Neural cell (in vitro differentiated cells): ENCODE data around the gene FUT8. TPM values are rescaled to one million over a fixed set of nuclear protein-coding genes. Genes with fewer than 3 reads are reported as not detected.

Experiments
- H2AFZ ChIP-seq: fragments of 200-600, 300-800 bp; sonication (generic), shearing (Covaris generic); 2 replicates; pipeline ENCODE4 v1.6.0; 2014; ENCODE audit warnings: low read depth, mild to moderate bottlenecking, antibody characterized with exemption, low read length, moderate library complexity
- H3F3A ChIP-seq: fragments of 200-600 bp; shearing (Covaris generic); 2 replicates; pipeline ENCODE4 v1.6.1; 2016; ENCODE audit warnings: mild to moderate bottlenecking, moderate library complexity, mixed read lengths, antibody characterized with exemption, low read length; ENCODE audit not compliant: insufficient read depth, poor library complexity, severe bottlenecking
- H3K27ac ChIP-seq: fragments of 200-600, 300-800 bp; sonication (generic), shearing (Covaris generic); 2 replicates; pipeline ENCODE4 v1.5.1; 2014; ENCODE audit warnings: mild to moderate bottlenecking, low read length, moderate library complexity
- H3K27me3 ChIP-seq: fragments of 300-800, 200-600 bp; sonication (generic), shearing (Covaris generic); 2 replicates; pipeline ENCODE4 v1.6.0; 2014; ENCODE audit warnings: mild to moderate bottlenecking, low read depth, low read length, moderate library complexity; ENCODE audit not compliant: insufficient read depth
- H3K36me3 ChIP-seq: fragments of 300-800, 200-600 bp; sonication (generic), shearing (Covaris generic); 2 replicates; pipeline ENCODE4 v1.5.1; 2014; ENCODE audit warnings: mild to moderate bottlenecking, antibody characterized with exemption, low read length, moderate library complexity; ENCODE audit not compliant: insufficient read depth
- H3K4me2 ChIP-seq: fragments of 300-800, 200-600 bp; sonication (generic), shearing (Covaris generic); 2 replicates; pipeline ENCODE4 v1.6.0; 2014; ENCODE audit warnings: mild to moderate bottlenecking, low read length
- H3K4me3 ChIP-seq: fragments of 300-800, 200-600 bp; sonication (generic), shearing (Covaris generic); 2 replicates; pipeline ENCODE4 v1.5.1; 2014; ENCODE audit warnings: mild to moderate bottlenecking, low read length, moderate library complexity
- H3K79me2 ChIP-seq: fragments of 200-600 bp; shearing (Covaris generic); replicated peaks from 2 replicates; pipeline ENCODE4 v1.6.0; 2014; ENCODE audit warnings: mild to moderate bottlenecking, low read length, moderate library complexity; ENCODE audit not compliant: insufficient read depth
- H3K9ac ChIP-seq: fragments of 300-800, 200-600 bp; sonication (generic), shearing (Covaris generic); 2 replicates; pipeline ENCODE4 v1.6.1; 2016; ENCODE audit warnings: mild to moderate bottlenecking, low read length, mixed read lengths
- H3K9me2 ChIP-seq: fragments of 200-600 bp; shearing (Covaris generic); 2 replicates; pipeline ENCODE4 v1.6.1; 2016; ENCODE audit warnings: mild to moderate bottlenecking, low read length, mixed read lengths; ENCODE audit not compliant: insufficient read depth
- H3K9me3 ChIP-seq: fragments of 200-600, 300-800 bp; sonication (generic), shearing (Covaris generic); 2 replicates; pipeline ENCODE4 v1.6.1; 2016; ENCODE audit warnings: mild to moderate bottlenecking, mixed run types, low read length, moderate library complexity, mixed read lengths
- H4K20me1 ChIP-seq: fragments of 200-600 bp; shearing (Covaris generic); 2 replicates; pipeline ENCODE4 v1.6.1; 2016; ENCODE audit warnings: mild to moderate bottlenecking, mixed run types; ENCODE audit not compliant: insufficient read depth
- CTCF ChIP-seq: fragments of 450-650 bp; IDR thresholded peaks from 2 replicates; pipeline ENCODE4 v1.5.1; 2014; ENCODE audit warnings: antibody characterized with exemption, mild to moderate bottlenecking, moderate library complexity; ENCODE audit not compliant: poor library complexity, severe bottlenecking
- EP300 ChIP-seq: fragments of 450-650 bp; conservative IDR thresholded peaks from 2 replicates; pipeline ENCODE4 v1.6.1; 2014; ENCODE audit warnings: antibody characterized with exemption, mild to moderate bottlenecking, moderate library complexity; ENCODE audit not compliant: poor library complexity, severe bottlenecking
- EZH2 ChIP-seq: fragments of 200-600, 300-800 bp; shearing (Covaris generic), sonication (generic); IDR thresholded peaks from 2 replicates; pipeline ENCODE4 v1.6.1; 2014; ENCODE audit warnings: antibody characterized with exemption, low read length, borderline replicate concordance, mild to moderate bottlenecking; ENCODE audit not compliant: insufficient read depth, poor library complexity, severe bottlenecking
- MXI1 ChIP-seq: fragments of 450-650 bp; conservative IDR thresholded peaks from 2 replicates; pipeline ENCODE4 v1.6.1; 2014; ENCODE audit warnings: antibody characterized with exemption, mild to moderate bottlenecking; ENCODE audit not compliant: poor library complexity, severe bottlenecking
- POLR2AphosphoS5 ChIP-seq: IDR thresholded peaks from 2 replicates; pipeline ENCODE4 v1.6.1; 2012
- RAD21 ChIP-seq: fragments of 450-650 bp; conservative IDR thresholded peaks from 2 replicates; pipeline ENCODE4 v1.6.1; 2014; ENCODE audit warnings: antibody characterized with exemption, mild to moderate bottlenecking, moderate library complexity
- REST ChIP-seq: IDR thresholded peaks from 2 replicates; pipeline ENCODE4 v1.6.1; 2012; ENCODE audit warnings: borderline replicate concordance
- SMC3 ChIP-seq: fragments of 450-650 bp; conservative IDR thresholded peaks from 2 replicates; pipeline ENCODE4 v1.6.1; 2014; ENCODE audit warnings: antibody characterized with exemption, mild to moderate bottlenecking, moderate library complexity; ENCODE audit not compliant: poor library complexity
- TAF1 ChIP-seq: IDR thresholded peaks from 2 replicates; pipeline ENCODE4 v1.6.1; 2012; ENCODE audit warnings: low read depth
- polyA plus RNA-seq: library from polyadenylated mRNA; depleted of rRNA; stranded (reverse); fragments of >200 nt; gene quantifications from 2 replicates; pipeline ENCODE4 v1.2.3, GENCODE V29; 2014

Gene FUT8
- polyA plus RNA-seq, 1 donor from 2014 or later, result 72.8 TPM

- Histone ChIP-seq H3K9ac (no peak overlapping the region), H3K27ac (no peak overlapping the region), H3K79me2 (no peaks in the 10 kb centered on the region), H3F3A (no peaks in the 10 kb centered on the region), H3K27me3 (no peaks in the 10 kb centered on the region), H4K20me1 (no peaks in the 10 kb centered on the region), H3K9me3 (no peaks in the 10 kb centered on the region), H2AFZ (no peak overlapping the region), H3K4me3 (no peak overlapping the region), H3K4me2 (no peak overlapping the region), H3K36me3 (no peaks in the 10 kb centered on the region), H3K9me2 (no peaks in the 10 kb centered on the region)
- TF ChIP-seq RAD21 (no peak), EZH2 (no peak), EP300 (no peak), REST (no peak), SMC3 (no peak), MXI1 (no peak), TAF1 (no peak), CTCF (no peak), POLR2AphosphoS5 (no peak)
These were observed 264.0 kb downstream of the FUT8 start for GRCh38 chr14:65676361-65677014.

- no peak overlapping the region for H2AFZ ChIP-seq
These were observed 273.0 kb downstream of the FUT8 start for GRCh38 chr14:65685572-65685971.

More at GRCh38 chr14:65685572-65685971, 273.0 kb downstream of the FUT8 start:
- H3K27ac ChIP-seq, result no peak overlapping the region
- no peaks in the 10 kb centered on the region for H4K20me1 ChIP-seq
- H3F3A ChIP-seq, result no peaks in the 10 kb centered on the region
- TF ChIP-seq POLR2AphosphoS5 (no peak), EP300 (no peak), TAF1 (no peak), EZH2 (no peak), CTCF (no peak), MXI1 (no peak), REST (no peak), SMC3 (no peak), RAD21 (no peak)
- H3K9me3 ChIP-seq, result no peaks in the 10 kb centered on the region
- H3K27me3 ChIP-seq, result no peaks in the 10 kb centered on the region
- H3K79me2 ChIP-seq, result no peaks in the 10 kb centered on the region
- H3K4me2 ChIP-seq, result no peak overlapping the region
- no peaks in the 10 kb centered on the region for H3K36me3 ChIP-seq
- no peaks in the 10 kb centered on the region for H3K9me2 ChIP-seq
- H3K4me3 ChIP-seq, result no peak overlapping the region
- H3K9ac ChIP-seq, result no peak overlapping the region
